HTERT RPE-1 (cell line): ENCODE data around the gene ZNF569.
"Not testable (repeated sequence)": the region's sequence is repeated elsewhere in the genome, so short reads cannot be mapped to it uniquely, and the experiment has no call there.

Experiments used
- in situ Hi-C: fragments of 300-500 bp; cut with MboI; formaldehyde crosslinking; loops from 4 replicates; pipeline ENCODE4 v1.14.3; 2020; ENCODE audit warnings: low sequenced_read_pairs

Gene ZNF569

GRCh38 chr19:37403403-37403802 lies 63.8 kb downstream of the ZNF569 start:
- in situ Hi-C loops, result no loop called here

- in situ Hi-C loops, result no loop called here
Measured at GRCh38 chr19:37401078-37401477, 66.2 kb downstream of the ZNF569 start.

GRCh38 chr19:37391399-37391798 lies 75.8 kb downstream of the ZNF569 start:
- in situ Hi-C loops, result not testable (repeated sequence)

- in situ Hi-C loops, result no loop called here
Measured at GRCh38 chr19:37389234-37389633, 78.0 kb downstream of the ZNF569 start.

GRCh38 chr19:37370880-37371661 lies 96.2 kb downstream of the ZNF569 start, which contains the start of gene ZNF527:
Gene ZNF527 (plus strand): TSS chr19:37371099. CDS start chr19:37374199, 3,100 bp downstream.
- in situ Hi-C loops, result no loop called here

- in situ Hi-C loops, result not testable (repeated sequence)
Measured at GRCh38 chr19:37370386-37370879, 96.8 kb downstream of the ZNF569 start.

- in situ Hi-C loops, result no loop called here
Measured at GRCh38 chr19:37362733-37363132, 104.5 kb downstream of the ZNF569 start.

GRCh38 chr19:37361994-37362393 lies 105.2 kb downstream of the ZNF569 start:
- in situ Hi-C loops, result no loop called here
